CD8-positive, alpha-beta memory T cell (primary cell): ENCODE measurements around the gene EHMT1. TPM values are rescaled to one million over a fixed set of nuclear protein-coding genes. Genes with fewer than 3 reads are reported as not detected.

Source experiments
- CTCF ChIA-PET: fragments of 350-600 bp; sonication (Branson Sonifier 250); formaldehyde crosslinking; loops from one replicate; lab custom pipeline; 2021; ENCODE audit warnings: antibody characterized with exemption; lab: Charles Lee
- POLR2A ChIA-PET: fragments of 350-600 bp; sonication (Branson Sonifier 250); formaldehyde crosslinking; loops from one replicate; lab custom pipeline; 2021; ENCODE audit warnings: antibody characterized with exemption; lab: Charles Lee
- DNase-seq, 5 donors: peaks; one replicate each; pipeline versions ENCODE4 v3.0.0 to v3.0.0-alpha.2; 2020 to 2022; ENCODE audit warnings: mixed read lengths in 1 of 5
- H3K27ac ChIP-seq: one replicate; pipeline ENCODE4 v1.7.0; 2013; ENCODE audit warnings: low read depth, mild to moderate bottlenecking, low read length, moderate library complexity
- H3K27me3 ChIP-seq: 2 replicates; pipeline ENCODE4 v1.7.0; 2013; ENCODE audit warnings: low read length, mild to moderate bottlenecking; ENCODE audit not compliant: insufficient read depth, poor library complexity, severe bottlenecking
- H3K36me3 ChIP-seq: 2 replicates; pipeline ENCODE4 v1.7.0; 2013; ENCODE audit warnings: mild to moderate bottlenecking, low read length, moderate library complexity; ENCODE audit not compliant: insufficient read depth
- H3K4me1 ChIP-seq: 2 replicates; pipeline ENCODE4 v1.7.0; 2013; ENCODE audit warnings: mild to moderate bottlenecking, low read length, moderate library complexity; ENCODE audit not compliant: insufficient read depth
- H3K4me3 ChIP-seq: 2 replicates; pipeline ENCODE4 v1.7.0; 2013; ENCODE audit warnings: mild to moderate bottlenecking, low read length
- H3K9me3 ChIP-seq: 2 replicates; pipeline ENCODE4 v1.7.0; 2013; ENCODE audit warnings: mild to moderate bottlenecking, low read length
- H3K27ac Mint-ChIP-seq, 8 donors: one replicate each; pipeline ENCODE4 v1.8.0; 2020 to 2021; ENCODE audit warnings: mixed read lengths in 8 of 8, mild to moderate bottlenecking in 6 of 8, inconsistent platforms in 3 of 8, moderate library complexity in 3 of 8
- H3K27me3 Mint-ChIP-seq, 2 donors: one replicate each; pipeline ENCODE4 v1.8.0; 2020 to 2021; ENCODE audit warnings: mixed read lengths in 2 of 2, mild to moderate bottlenecking in 1 of 2, moderate library complexity in 1 of 2
- H3K36me3 Mint-ChIP-seq, 3 donors: one replicate each; pipeline ENCODE4 v1.8.0; 2020 to 2021; ENCODE audit warnings: mixed read lengths in 3 of 3, inconsistent platforms in 1 of 3, mild to moderate bottlenecking in 1 of 3
- H3K4me1 Mint-ChIP-seq, 3 donors: one replicate each; pipeline ENCODE4 v1.8.0; 2020 to 2021; ENCODE audit warnings: mixed read lengths in 3 of 3, inconsistent platforms in 1 of 3, mild to moderate bottlenecking in 1 of 3
- H3K4me3 Mint-ChIP-seq, 7 donors: one replicate each; pipeline ENCODE4 v1.8.0; 2020 to 2021; ENCODE audit warnings: mixed read lengths in 7 of 7, mild to moderate bottlenecking in 6 of 7, moderate library complexity in 4 of 7, inconsistent platforms in 2 of 7
- H3K9me3 Mint-ChIP-seq, 5 donors: one replicate each; pipeline ENCODE4 v1.8.0; 2020 to 2022; ENCODE audit warnings: mixed read lengths in 5 of 5, mild to moderate bottlenecking in 3 of 5, moderate library complexity in 2 of 5, inconsistent platforms in 1 of 5
- polyA plus RNA-seq: library from polyadenylated mRNA; unstranded; fragments of 300-500 nt; fragmentation: Illumina TruSeq; gene quantifications from one replicate; pipeline ENCODE4 v1.2.3, GENCODE V29; 2021
- total RNA-seq, 2 experiments: library from RNA; stranded (reverse); gene quantifications; one replicate each; pipeline ENCODE4 v1.2.3, GENCODE V29; 2021

EHMT1 gene
- total and polyA plus RNA-seq, 3 experiments from 2014 or later = 37.0 to 74.6 (median 68.9) TPM

DNA sequence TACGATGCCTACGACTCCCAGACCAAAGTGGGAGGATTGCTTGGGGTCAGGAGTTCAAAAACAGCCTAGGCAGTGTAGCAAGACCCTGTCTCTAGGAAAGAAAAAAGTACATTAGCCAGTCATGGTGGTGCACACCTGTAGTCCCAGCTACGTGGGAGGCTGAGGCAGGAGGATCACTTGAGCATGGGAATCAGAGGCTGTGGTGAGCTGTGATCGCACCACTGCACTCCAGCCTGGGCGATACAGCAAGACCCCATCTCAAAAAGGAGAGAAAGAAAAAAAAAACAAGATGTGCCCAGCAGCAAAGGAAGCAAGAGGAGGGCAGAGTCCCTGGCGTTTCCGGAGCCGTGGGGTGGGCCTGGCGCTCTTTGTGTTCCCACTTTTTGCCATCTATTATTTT, 179.3 kb downstream of the EHMT1 start:
- DNase-seq = peak in 1 of 5 donors; percentile 2
- no peaks in the 10 kb centered on the region for H3K27me3 Mint-ChIP-seq
- Histone ChIP-seq H3K4me1 (no peaks in the 10 kb centered on the region), H3K27ac (no peak overlapping the region), H3K36me3 (peaks cover 20% of the 10 kb centered on the region), H3K27me3 (no peaks in the 10 kb centered on the region), H3K9me3 (no peaks in the 10 kb centered on the region), H3K4me3 (no peak overlapping the region)
- H3K36me3 Mint-ChIP-seq = peaks cover 6 to 94% (median 25%) of the 10 kb centered on the region in 3 donors
- H3K4me3 Mint-ChIP-seq = no peak overlapping the region
- ChIA-PET POLR2A (no interaction called here), CTCF (no interaction called here)
- peak overlapping the region in 1 of 8 donors; percentile 54 for H3K27ac Mint-ChIP-seq
- H3K9me3 Mint-ChIP-seq = no peaks in the 10 kb centered on the region
- peaks cover 0 to 2% (median 0%) of the 10 kb centered on the region in 3 donors for H3K4me1 Mint-ChIP-seq

- Histone ChIP-seq H3K4me1 (no peaks in the 10 kb centered on the region), H3K27me3 (no peaks in the 10 kb centered on the region), H3K27ac (no peak overlapping the region), H3K9me3 (no peaks in the 10 kb centered on the region), H3K36me3 (peaks cover 12% of the 10 kb centered on the region), H3K4me3 (no peak overlapping the region)
- Mint-ChIP-seq H3K36me3 (peaks cover 2 to 95% (median 20%) of the 10 kb centered on the region in 3 donors), H3K27me3 (no peaks in the 10 kb centered on the region), H3K9me3 (no peaks in the 10 kb centered on the region), H3K4me3 (no peak overlapping the region), H3K27ac (peak overlapping the region in 3 of 8 donors; percentile 54 to 95 (median 84)), H3K4me1 (peaks cover 0 to 2% (median 0%) of the 10 kb centered on the region in 3 donors)
- POLR2A ChIA-PET = no interaction called here
- CTCF ChIA-PET = no interaction called here
- DNase-seq = no peak
These were observed 180.3 kb downstream of the EHMT1 start for GRCh38 chr9:137798901-137799629.

DNA sequence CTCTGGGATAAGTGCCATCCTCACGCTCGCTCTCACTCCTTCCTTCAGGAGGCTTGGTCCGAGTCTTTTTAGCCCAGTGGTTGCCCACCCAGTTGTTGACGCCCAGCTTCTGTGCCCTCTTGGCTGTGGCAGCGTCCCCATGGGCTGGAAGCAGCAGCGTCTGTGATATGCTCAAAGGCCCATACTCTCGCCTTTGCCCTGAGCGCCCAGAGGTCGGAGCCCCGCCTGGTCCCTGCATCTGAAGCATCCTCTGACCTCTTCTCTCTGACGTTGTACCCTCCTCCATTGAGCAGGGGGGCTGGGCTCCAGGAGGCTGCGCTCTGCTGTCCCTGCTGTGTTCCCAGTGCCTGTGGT, 180.8 kb downstream of the EHMT1 start:
- H3K27ac Mint-ChIP-seq = peak overlapping the region in 3 of 8 donors; percentile 54 to 95 (median 84)
- H3K27me3 Mint-ChIP-seq = no peaks in the 10 kb centered on the region
- H3K36me3 Mint-ChIP-seq = peaks cover 2 to 95% (median 20%) of the 10 kb centered on the region in 3 donors
- no peak overlapping the region for H3K4me3 ChIP-seq
- no peak overlapping the region for H3K27ac ChIP-seq
- ChIA-PET CTCF (no interaction called here), POLR2A (no interaction called here)
- H3K27me3 ChIP-seq = no peaks in the 10 kb centered on the region
- no peak for DNase-seq
- peaks cover 0 to 4% (median 0%) of the 10 kb centered on the region in 3 donors for H3K4me1 Mint-ChIP-seq
- H3K9me3 ChIP-seq = no peaks in the 10 kb centered on the region
- no peak overlapping the region for H3K4me3 Mint-ChIP-seq
- no peaks in the 10 kb centered on the region for H3K9me3 Mint-ChIP-seq
- peaks cover 12% of the 10 kb centered on the region for H3K36me3 ChIP-seq
- H3K4me1 ChIP-seq = no peaks in the 10 kb centered on the region

- no peak for DNase-seq
- Histone ChIP-seq H3K9me3 (no peaks in the 10 kb centered on the region), H3K27me3 (no peaks in the 10 kb centered on the region), H3K4me3 (no peak overlapping the region), H3K36me3 (peaks cover 7% of the 10 kb centered on the region), H3K4me1 (no peaks in the 10 kb centered on the region), H3K27ac (no peak overlapping the region)
- H3K9me3 Mint-ChIP-seq = no peaks in the 10 kb centered on the region
- peak overlapping the region in 1 of 8 donors; percentile 7 for H3K27ac Mint-ChIP-seq
- no peak overlapping the region for H3K4me3 Mint-ChIP-seq
- H3K4me1 Mint-ChIP-seq = peaks cover 0 to 5% (median 5%) of the 10 kb centered on the region in 3 donors
- ChIA-PET POLR2A (no interaction called here), CTCF (no interaction called here)
- H3K27me3 Mint-ChIP-seq = no peaks in the 10 kb centered on the region
- peaks cover 2 to 94% (median 18%) of the 10 kb centered on the region in 3 donors for H3K36me3 Mint-ChIP-seq
These were observed 181.6 kb downstream of the EHMT1 start for GRCh38 chr9:137800196-137801022.

DNA sequence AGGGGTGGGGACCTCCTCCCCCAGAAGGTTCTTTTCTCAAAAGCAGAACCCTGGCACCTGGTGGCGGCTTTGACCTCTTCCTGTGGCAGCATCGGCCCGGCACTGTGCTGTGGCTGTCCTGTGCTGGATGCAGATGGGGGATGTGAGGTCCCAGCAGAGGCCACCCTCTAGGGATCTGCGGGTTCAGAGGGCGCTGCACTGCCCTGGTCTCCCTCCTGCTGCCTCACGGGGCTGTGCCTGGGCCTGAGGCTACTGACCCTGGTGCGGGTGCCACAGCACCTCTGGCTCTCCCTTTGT, 182.2 kb downstream of the EHMT1 start:
- H3K4me1 ChIP-seq = no peaks in the 10 kb centered on the region
- ChIA-PET CTCF (no interaction called here), POLR2A (no interaction called here)
- Mint-ChIP-seq H3K27ac (peak overlapping the region in 1 of 8 donors; percentile 80), H3K9me3 (no peaks in the 10 kb centered on the region), H3K4me3 (no peak overlapping the region), H3K36me3 (peaks cover 2 to 89% (median 15%) of the 10 kb centered on the region in 3 donors), H3K27me3 (no peaks in the 10 kb centered on the region), H3K4me1 (peaks cover 0 to 6% (median 5%) of the 10 kb centered on the region in 3 donors)
- no peak overlapping the region for H3K4me3 ChIP-seq
- no peaks in the 10 kb centered on the region for H3K9me3 ChIP-seq
- no peaks in the 10 kb centered on the region for H3K27me3 ChIP-seq
- DNase-seq = no peak
- peaks cover 7% of the 10 kb centered on the region for H3K36me3 ChIP-seq
- H3K27ac ChIP-seq = no peak overlapping the region

GRCh38 chr9:137802021-137802420, 183.2 kb downstream of the EHMT1 start:
- H3K4me3 ChIP-seq = no peak overlapping the region
- H3K9me3 ChIP-seq = no peaks in the 10 kb centered on the region
- H3K27ac ChIP-seq = no peak overlapping the region
- Mint-ChIP-seq H3K36me3 (peaks cover 0 to 86% (median 13%) of the 10 kb centered on the region in 3 donors), H3K4me3 (peak overlapping the region in 1 of 7 donors; percentile 16), H3K4me1 (peaks cover 7 to 13% (median 8%) of the 10 kb centered on the region in 3 donors), H3K27me3 (no peaks in the 10 kb centered on the region), H3K27ac (peak overlapping the region in 4 of 8 donors; percentile 17 to 91 (median 48)), H3K9me3 (no peaks in the 10 kb centered on the region)
- DNase-seq = no peak
- ChIA-PET POLR2A (no interaction called here), CTCF (no interaction called here)
- H3K4me1 ChIP-seq = no peaks in the 10 kb centered on the region
- no peaks in the 10 kb centered on the region for H3K27me3 ChIP-seq
- H3K36me3 ChIP-seq = peaks cover 7% of the 10 kb centered on the region

- Mint-ChIP-seq H3K36me3 (peaks cover 0 to 81% (median 11%) of the 10 kb centered on the region in 3 donors), H3K9me3 (no peaks in the 10 kb centered on the region), H3K27me3 (no peaks in the 10 kb centered on the region), H3K27ac (peak overlapping the region in 2 of 8 donors; percentile 1 to 20), H3K4me3 (no peak overlapping the region), H3K4me1 (peaks cover 12 to 18% (median 12%) of the 10 kb centered on the region in 3 donors)
- CTCF ChIA-PET = no interaction called here
- POLR2A ChIA-PET = no interaction called here
- Histone ChIP-seq H3K27me3 (no peaks in the 10 kb centered on the region), H3K27ac (no peak overlapping the region), H3K4me3 (no peak overlapping the region), H3K4me1 (no peaks in the 10 kb centered on the region), H3K9me3 (no peaks in the 10 kb centered on the region), H3K36me3 (peaks cover 7% of the 10 kb centered on the region)
- DNase-seq = no peak
These were observed 183.9 kb downstream of the EHMT1 start for GRCh38 chr9:137802521-137803243.
